Loucy (cell line): Measurements from ENCODE around the gene RUNX1.

Experiments
- EZH2phosphoT487 ChIP-seq: fragments of 200-600 bp; IDR thresholded peaks from 2 replicates; pipeline ENCODE4 v1.6.1; 2018; ENCODE audit warnings: antibody characterized with exemption, mild to moderate bottlenecking, moderate library complexity, borderline replicate concordance
- TF ChIP-seq, protein P1 (sequence below): fragments of 200-600 bp; sonication (generic); conservative IDR thresholded peaks from 2 replicates; pipeline ENCODE4 v1.5.1; 2014; ENCODE audit warnings: mild to moderate bottlenecking, antibody characterized with exemption, low read length

DNA sequence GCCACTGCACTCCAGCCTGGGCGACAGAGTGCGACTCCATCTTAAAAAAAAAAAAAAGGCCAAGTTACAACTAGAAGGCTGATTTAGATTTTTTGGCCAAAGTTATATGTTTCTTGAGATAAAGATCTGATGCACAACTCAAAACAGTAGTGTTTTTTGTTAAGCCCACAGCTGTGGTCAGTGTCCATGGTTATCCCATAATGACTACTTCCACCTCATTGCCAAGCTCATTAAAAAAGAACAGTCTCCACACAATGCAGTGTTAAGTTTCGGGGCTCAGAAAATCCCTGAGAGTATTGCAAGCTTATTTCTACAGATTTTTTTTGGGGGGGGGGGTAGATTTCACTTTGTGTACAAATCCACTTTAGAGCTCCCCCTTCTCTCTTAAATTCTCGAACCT is 120.5 kb downstream of the RUNX1 start:
- TF ChIP-seq, protein P1, sequence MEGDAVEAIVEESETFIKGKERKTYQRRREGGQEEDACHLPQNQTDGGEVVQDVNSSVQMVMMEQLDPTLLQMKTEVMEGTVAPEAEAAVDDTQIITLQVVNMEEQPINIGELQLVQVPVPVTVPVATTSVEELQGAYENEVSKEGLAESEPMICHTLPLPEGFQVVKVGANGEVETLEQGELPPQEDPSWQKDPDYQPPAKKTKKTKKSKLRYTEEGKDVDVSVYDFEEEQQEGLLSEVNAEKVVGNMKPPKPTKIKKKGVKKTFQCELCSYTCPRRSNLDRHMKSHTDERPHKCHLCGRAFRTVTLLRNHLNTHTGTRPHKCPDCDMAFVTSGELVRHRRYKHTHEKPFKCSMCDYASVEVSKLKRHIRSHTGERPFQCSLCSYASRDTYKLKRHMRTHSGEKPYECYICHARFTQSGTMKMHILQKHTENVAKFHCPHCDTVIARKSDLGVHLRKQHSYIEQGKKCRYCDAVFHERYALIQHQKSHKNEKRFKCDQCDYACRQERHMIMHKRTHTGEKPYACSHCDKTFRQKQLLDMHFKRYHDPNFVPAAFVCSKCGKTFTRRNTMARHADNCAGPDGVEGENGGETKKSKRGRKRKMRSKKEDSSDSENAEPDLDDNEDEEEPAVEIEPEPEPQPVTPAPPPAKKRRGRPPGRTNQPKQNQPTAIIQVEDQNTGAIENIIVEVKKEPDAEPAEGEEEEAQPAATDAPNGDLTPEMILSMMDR, result no peak
- no peak for TF ChIP-seq EZH2phosphoT487
